ENCODE measurements around the gene DSC3.
"Not testable (repeated sequence)": the region's sequence is repeated elsewhere in the genome, so short reads cannot be mapped to it uniquely, and the experiment has no call there.

Gene DSC3

GRCh38 chr18:31040686-31041270, 1.8 kb downstream of the DSC3 start:
- DNase-seq: no peak

GRCh38 chr18:31039426-31039825, 3.1 kb downstream of the DSC3 start:
- DNase-seq: no peak

GRCh38 chr18:31037686-31038085, 4.9 kb downstream of the DSC3 start:
- DNase-seq: not testable (repeated sequence)

- DNase-seq: no peak
These were observed 8.0 kb downstream of the DSC3 start for GRCh38 chr18:31034541-31034940.

- no peak for DNase-seq
These were observed 11.8 kb downstream of the DSC3 start for GRCh38 chr18:31030574-31031278.

- no peak for DNase-seq
These were observed 26.7 kb downstream of the DSC3 start for GRCh38 chr18:31015715-31016434.

GRCh38 chr18:31011455-31011854, 31.1 kb downstream of the DSC3 start:
- not testable (repeated sequence) for DNase-seq

GRCh38 chr18:31010601-31011000, 31.9 kb downstream of the DSC3 start:
- no peak for DNase-seq

GRCh38 chr18:30999887-31000628, 42.5 kb downstream of the DSC3 start:
- DNase-seq: no peak

GRCh38 chr18:30999186-30999585, 43.4 kb downstream of the DSC3 start:
- no peak for DNase-seq

GRCh38 chr18:30997223-30997622, 45.3 kb downstream of the DSC3 start:
- DNase-seq: no peak

- no peak for DNase-seq
These were observed 50.3 kb downstream of the DSC3 start for GRCh38 chr18:30992231-30992630.

GRCh38 chr18:30991397-30991796, 51.1 kb downstream of the DSC3 start:
- no peak for DNase-seq

GRCh38 chr18:30989141-30989540, 53.4 kb downstream of the DSC3 start:
- DNase-seq: no peak

- no peak for DNase-seq
These were observed 54.1 kb downstream of the DSC3 start for GRCh38 chr18:30988440-30988839.

GRCh38 chr18:30987467-30988241, 54.9 kb downstream of the DSC3 start:
- no peak for DNase-seq

- DNase-seq: no peak
These were observed 56.8 kb downstream of the DSC3 start for GRCh38 chr18:30985753-30986152.

- no peak for DNase-seq
These were observed 60.1 kb downstream of the DSC3 start for GRCh38 chr18:30982285-30982992.

GRCh38 chr18:30978091-30978490, 64.5 kb downstream of the DSC3 start:
- not testable (repeated sequence) for DNase-seq

- no peak for DNase-seq
These were observed 71.1 kb downstream of the DSC3 start for GRCh38 chr18:30971338-30971956.

- no peak for DNase-seq
These were observed 72.2 kb downstream of the DSC3 start for GRCh38 chr18:30970196-30970816.
